ENCODE results near the gene HOXB4. TPM values are rescaled to one million over a fixed set of nuclear protein-coding genes. Genes with fewer than 3 reads are reported as not detected.
"Not testable (repeated sequence)": the region's sequence is repeated elsewhere in the genome, so short reads cannot be mapped to it uniquely, and the experiment has no call there.

The HOXB4 gene
- total and polyA plus RNA-seq, 9 donors: 0.13 to 3.4 (median 0.87) TPM

DNA sequence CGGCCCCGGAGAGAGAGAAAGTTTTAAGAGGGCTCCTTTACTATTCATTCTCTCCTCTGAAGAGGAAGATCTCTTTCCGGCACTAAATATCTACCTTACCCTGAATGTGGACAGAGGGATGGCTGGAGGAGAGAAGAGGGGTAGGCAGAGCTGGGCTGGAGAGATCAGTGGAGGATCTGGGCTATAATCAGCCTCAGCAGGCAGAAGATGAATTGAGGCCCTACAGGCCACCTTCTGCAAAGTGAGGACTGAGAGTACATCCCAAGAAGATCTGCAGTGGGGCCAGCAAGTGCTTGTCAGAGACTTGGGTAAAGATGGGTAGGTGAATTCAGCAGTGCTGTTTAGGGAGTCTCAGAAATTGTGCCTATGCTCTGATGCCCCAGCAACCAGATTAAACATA is 40.8 kb downstream of the HOXB4 start:
- no peak overlapping the region for H3K27ac ChIP-seq
- H3K27me3 ChIP-seq: no peaks in the 10 kb centered on the region
- no peaks in the 10 kb centered on the region for H3K4me1 ChIP-seq (ENCODE audit: insufficient read depth)
- H3K9me3 ChIP-seq: no peaks in the 10 kb centered on the region
- intact Hi-C loops (cut with DNase I): no loop called here
- no peaks in the 10 kb centered on the region for H3K36me3 ChIP-seq
- TF ChIP-seq EP300 (IDR thresholded peaks at IDR 0.05): no peak
- no peak for TF ChIP-seq POLR2A (IDR thresholded peaks at IDR 0.05)
- TF ChIP-seq, protein P1, sequence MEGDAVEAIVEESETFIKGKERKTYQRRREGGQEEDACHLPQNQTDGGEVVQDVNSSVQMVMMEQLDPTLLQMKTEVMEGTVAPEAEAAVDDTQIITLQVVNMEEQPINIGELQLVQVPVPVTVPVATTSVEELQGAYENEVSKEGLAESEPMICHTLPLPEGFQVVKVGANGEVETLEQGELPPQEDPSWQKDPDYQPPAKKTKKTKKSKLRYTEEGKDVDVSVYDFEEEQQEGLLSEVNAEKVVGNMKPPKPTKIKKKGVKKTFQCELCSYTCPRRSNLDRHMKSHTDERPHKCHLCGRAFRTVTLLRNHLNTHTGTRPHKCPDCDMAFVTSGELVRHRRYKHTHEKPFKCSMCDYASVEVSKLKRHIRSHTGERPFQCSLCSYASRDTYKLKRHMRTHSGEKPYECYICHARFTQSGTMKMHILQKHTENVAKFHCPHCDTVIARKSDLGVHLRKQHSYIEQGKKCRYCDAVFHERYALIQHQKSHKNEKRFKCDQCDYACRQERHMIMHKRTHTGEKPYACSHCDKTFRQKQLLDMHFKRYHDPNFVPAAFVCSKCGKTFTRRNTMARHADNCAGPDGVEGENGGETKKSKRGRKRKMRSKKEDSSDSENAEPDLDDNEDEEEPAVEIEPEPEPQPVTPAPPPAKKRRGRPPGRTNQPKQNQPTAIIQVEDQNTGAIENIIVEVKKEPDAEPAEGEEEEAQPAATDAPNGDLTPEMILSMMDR (IDR thresholded peaks at IDR 0.05): no peak
- WGBS, 3 donors: 82 to 90% (median 89%) methylated on average over 3 of the region's 3 CpGs
- DNase-seq: no peak
- no peak overlapping the region for H3K4me3 ChIP-seq

DNA sequence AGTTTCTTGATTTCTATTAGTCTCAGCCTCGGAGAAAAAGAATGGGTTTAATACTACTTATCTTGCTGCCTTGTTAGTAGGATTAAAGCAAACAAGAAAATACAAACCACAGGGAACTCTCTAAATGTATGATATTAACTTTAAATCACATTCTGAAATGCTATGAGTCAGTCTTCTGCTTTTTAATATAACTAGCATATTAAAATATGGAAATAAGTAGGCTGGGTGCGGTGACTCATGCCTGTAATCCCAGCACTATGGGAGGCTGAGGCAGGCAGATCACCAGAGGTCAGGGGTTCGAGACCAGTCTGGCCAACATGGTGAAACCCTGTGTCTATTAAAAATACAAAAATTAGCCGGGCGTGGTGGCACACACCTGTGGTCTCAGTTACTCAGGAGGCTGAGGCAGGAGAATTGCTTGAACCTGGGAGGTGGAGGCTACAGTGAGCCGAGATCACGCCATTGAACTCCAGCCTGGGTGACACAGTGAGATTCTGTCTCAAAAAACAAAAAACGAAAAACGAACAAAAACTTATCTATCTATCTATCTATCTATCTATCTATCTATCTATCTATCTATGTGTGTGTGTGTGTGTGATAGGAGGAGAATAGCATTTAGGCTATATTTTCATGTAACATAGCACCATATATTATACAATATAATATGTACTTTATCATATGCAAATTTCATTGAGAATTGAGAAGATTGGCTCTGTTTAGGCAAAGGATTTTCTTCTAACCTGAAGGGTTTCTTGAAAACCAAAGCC is 42.2 kb downstream of the HOXB4 start:
- H3K27ac ChIP-seq; H3K36me3 ChIP-seq; H3K4me3 ChIP-seq; H3K27me3 ChIP-seq; DNase-seq; H3K4me1 ChIP-seq (ENCODE audit: insufficient read depth); intact Hi-C loops (cut with DNase I); H3K9me3 ChIP-seq: not testable (repeated sequence)
- 81 to 93% (median 86%) methylated on average over 9 of the region's 9 CpGs for WGBS, 3 donors

DNA sequence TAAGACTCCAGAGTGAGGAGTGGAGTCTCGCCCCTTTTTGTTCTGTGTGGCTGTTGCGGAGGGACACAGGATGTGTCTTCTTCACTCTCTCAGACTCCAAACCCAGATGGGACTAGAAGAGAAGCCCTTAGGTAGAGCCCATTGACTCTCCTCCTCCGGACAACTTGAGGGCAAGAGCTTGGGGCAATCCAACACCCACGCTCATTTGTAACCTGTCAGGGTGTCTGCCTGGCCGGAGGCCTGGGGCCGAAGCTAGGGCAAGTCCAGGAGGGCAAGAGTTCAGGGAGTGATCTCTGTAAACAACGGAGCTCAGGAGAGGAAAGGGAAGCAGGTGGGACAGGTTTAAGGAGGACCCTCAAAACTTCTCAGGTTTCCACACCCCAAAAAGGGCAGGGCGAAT is 45.9 kb downstream of the HOXB4 start:
- no peak for TF ChIP-seq EP300 (IDR thresholded peaks at IDR 0.05)
- TF ChIP-seq, protein P1 (IDR thresholded peaks at IDR 0.05): no peak
- TF ChIP-seq POLR2A (IDR thresholded peaks at IDR 0.05): no peak
- no peaks in the 10 kb centered on the region for H3K4me1 ChIP-seq (ENCODE audit: insufficient read depth)
- WGBS, 3 donors: 49 to 70% (median 55%) methylated on average over 8 of the region's 8 CpGs
- H3K4me3 ChIP-seq: no peak overlapping the region
- DNase-seq: no peak
- no peaks in the 10 kb centered on the region for H3K36me3 ChIP-seq
- intact Hi-C loops (cut with DNase I): no loop called here
- H3K27me3 ChIP-seq: no peaks in the 10 kb centered on the region
- no peak overlapping the region for H3K27ac ChIP-seq
- H3K9me3 ChIP-seq: no peaks in the 10 kb centered on the region

DNA sequence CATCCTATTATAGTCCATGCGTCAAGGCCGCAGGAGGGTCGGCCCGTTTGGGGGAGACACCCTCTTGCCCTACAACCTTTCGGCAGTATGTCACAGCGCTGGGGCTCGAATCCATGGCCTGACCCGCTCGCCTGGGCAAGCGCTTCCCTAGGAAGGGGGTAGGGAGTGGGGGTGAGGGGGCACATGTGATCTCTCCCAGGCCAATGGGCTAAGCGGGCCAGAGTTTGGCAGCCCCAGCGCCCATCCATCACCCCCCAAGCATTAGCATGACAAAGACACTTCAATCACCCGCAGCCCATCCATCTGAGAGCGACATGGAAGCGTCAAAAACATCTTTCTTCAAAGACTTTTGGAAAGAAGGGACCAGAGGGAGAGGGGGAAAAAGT is 47.3 kb downstream of the HOXB4 start, which contains the start of gene HOXB1:
Gene HOXB1, minus strand, starts transcription at position 125 of the 386 bp plus-strand sequence. Its CDS starts 107 bp downstream, at position 18.
- intact Hi-C loops (cut with DNase I): no loop called here
- H3K27ac ChIP-seq: no peak within 1 kb of the TSS
- TF ChIP-seq POLR2A (IDR thresholded peaks at IDR 0.05) (no peak), EP300 (IDR thresholded peaks at IDR 0.05) (no peak)
- TF ChIP-seq, protein P1 (IDR thresholded peaks at IDR 0.05): no peak
- 36 to 73% (median 41%) methylated on average over 15 of the region's 15 CpGs for WGBS, 3 donors
- no peaks in the 10 kb centered on the region for H3K4me1 ChIP-seq (ENCODE audit: insufficient read depth)
- H3K4me3 ChIP-seq: no peak within 1 kb of the TSS
- H3K36me3 ChIP-seq: no peaks in the 10 kb centered on the region
- H3K9me3 ChIP-seq: no peaks in the 10 kb centered on the region
- DNase-seq: no peak
- no peaks in the 10 kb centered on the region for H3K27me3 ChIP-seq

DNA sequence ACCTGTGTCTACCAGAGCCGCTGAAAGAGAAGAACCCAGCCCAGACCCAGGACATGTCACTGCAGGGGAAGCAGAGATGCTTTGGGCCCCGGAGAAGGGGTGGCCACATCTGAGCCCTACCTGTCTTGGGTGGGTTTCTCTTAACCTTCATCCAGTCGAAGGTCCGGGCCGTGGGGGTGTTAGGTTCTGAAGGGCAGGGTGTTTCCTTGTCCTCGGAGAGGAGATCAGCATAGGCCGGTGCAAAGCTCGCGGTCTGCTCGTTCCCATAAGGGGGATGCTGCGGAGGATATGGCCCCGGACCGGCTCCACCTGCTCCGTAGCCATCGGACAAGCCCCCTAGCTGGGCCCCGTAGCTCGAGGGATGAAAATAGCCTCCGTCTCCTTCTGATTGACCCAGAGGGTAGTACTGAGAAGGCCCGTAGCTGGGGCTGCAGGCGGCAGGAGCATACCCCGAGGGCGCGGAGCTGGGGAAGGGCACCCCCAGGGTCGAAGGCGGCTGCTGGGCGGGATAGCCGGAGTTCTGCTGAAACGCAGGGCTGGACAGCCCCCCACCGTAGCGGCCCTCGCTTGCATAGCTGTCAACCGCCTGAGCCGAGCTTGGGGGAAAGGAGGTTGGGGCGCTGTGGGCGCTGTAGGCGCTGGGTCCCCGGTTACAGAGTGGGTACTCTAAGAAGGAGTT is 47.8 kb downstream of the HOXB4 start:
- Histone ChIP-seq H3K4me1 (ENCODE audit: insufficient read depth) (no peaks in the 10 kb centered on the region), H3K4me3 (no peak overlapping the region), H3K27ac (no peak overlapping the region), H3K27me3 (no peaks in the 10 kb centered on the region), H3K36me3 (no peaks in the 10 kb centered on the region), H3K9me3 (no peaks in the 10 kb centered on the region)
- intact Hi-C loops (cut with DNase I): no loop called here
- no peak for DNase-seq
- no peak for TF ChIP-seq EP300 (IDR thresholded peaks at IDR 0.05)
- TF ChIP-seq, protein P1 (IDR thresholded peaks at IDR 0.05): no peak
- no peak for TF ChIP-seq POLR2A (IDR thresholded peaks at IDR 0.05)
- 28 to 63% (median 29%) methylated on average over 36 to 37 of the region's 37 CpGs for WGBS, 3 donors
